DMS79 treated with DMSO at 0.1 percent for 48 hours (cell line): ENCODE data around the gene ARHGAP19.

Experiments
- DNase-seq: peaks from one replicate; lab custom pipeline; 2025; lab: John Stamatoyannopoulos, UW

ARHGAP19 gene

GRCh38 chr10:97192952-97193435 lies 99.4 kb downstream of the ARHGAP19 start:
- no peak for DNase-seq

DNA sequence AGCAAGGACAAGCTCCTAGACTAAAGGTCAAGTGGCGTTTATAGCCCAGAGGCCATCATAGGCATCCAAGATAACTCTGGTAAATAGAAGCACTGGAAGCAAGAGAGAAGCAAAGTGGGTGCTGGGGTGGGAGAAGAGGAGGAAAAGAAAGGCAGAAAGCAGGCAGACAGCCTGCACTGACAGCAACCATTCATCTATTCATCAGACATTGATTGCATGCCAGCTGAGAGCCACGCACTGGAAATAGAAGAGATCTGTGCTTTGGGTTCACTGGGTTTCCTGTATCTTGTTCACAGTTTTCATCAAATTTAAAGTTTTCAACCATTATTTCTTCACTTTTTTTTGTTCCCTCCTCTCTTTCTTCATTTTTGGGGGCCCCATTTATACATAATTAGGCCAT lies 102.0 kb downstream of the ARHGAP19 start:
- no peak for DNase-seq

DNA sequence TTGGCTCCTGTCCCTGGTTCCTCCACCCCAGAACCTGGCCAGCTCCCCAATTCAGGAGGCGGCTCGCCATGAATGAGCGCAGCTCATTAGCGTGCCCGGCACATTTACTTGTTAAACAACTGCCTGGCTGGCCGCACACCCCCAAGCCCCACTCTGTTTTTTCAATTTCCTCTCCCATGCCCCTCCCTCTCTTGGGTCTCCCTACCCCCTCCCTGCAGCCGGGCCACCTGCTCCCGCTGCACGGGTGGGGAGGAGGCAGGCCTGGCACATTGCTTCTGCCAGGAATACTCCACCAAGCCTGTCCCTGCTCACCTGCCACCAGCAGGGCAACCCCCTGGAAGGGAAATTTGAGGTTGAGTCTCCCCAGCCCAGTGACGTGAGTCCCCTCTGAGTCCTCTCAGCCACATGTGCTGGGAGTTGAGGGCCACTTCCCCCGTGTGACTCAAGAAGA lies 104.2 kb downstream of the ARHGAP19 start:
- peak; percentile 57 for DNase-seq

DNA sequence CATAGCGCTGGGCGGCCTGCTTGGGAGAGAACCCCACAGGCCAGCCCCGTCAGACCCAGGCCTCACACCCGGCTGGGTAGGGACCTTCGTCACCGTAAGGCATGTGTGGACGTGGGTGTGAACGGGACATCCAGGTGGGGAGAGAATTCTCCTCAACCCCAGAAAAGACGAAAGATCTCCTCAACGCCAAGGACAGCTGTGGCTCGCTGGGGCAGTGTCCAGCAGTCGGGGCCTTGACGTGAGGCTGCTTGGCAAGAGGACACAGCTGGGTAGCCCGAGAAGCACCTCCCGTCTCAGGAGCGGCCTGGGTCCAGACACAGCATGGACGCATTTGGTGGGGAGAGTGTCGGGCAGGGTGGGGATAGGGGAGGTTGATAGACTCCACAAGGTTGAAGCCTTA lies 105.5 kb downstream of the ARHGAP19 start:
- no peak for DNase-seq

DNA sequence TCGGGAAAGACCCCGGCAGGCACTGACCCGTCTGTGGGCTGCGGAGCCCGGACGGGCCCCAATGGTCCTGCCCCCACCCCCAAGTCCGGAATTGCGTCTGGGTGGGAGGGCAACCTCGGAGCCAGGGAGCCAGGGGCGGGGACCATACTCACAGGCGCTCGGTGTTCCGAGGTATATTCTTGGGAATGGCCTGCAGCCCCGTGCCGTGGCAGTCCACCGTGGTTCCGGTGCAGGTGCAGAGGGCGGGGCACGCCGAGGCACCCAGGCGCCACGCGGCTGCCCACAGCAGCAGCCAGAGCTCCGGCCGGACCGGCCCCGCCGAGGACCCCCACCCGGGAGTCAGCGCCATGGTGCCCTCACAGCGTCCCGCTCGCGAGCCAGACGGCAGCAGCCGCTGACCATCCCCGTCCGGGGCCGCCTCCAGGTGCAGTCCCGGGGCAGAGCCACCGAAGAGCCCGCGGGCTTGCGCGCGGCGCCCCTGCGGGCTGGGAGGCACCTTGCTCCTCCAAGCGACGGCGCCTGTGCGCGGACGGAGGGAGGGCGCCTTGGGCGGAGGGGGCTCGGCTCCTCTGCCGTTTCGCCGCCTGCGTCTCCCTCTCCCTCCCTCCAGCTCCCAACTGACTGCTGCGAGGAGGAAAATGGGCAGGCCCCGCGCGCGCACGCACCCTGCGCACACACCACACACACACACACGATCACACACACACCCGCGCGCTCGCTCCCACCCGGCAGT lies 106.9 kb downstream of the ARHGAP19 start, which contains the start of gene SLIT1:
SLIT1 (minus strand) TSS at position 634 of the 733 bp plus-strand sequence; CDS start at position 349, 285 bp downstream.
- DNase-seq = no peak

DNA sequence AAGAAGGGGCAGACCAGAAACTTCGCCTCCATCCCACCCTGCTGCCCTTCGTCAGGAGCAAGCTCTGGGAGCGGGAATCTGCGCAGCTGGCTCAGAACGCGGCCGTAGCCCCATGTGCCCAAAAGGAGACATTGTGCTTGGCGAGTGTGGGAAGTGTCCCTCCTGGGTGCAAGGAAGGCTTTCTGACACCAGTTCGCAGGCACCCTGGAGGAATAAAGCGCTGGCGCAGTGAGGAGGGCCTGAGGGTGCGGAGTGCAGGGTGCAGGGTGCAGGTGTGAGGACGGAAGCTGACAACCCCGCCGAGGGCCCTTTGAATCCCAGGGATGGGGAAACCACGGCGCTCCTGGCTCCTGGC lies 107.5 kb downstream of the ARHGAP19 start:
- no peak for DNase-seq

GRCh38 chr10:97183314-97183713 lies 109.1 kb downstream of the ARHGAP19 start:
- DNase-seq = no peak

- DNase-seq = no peak
Measured at GRCh38 chr10:97182288-97182990, 110.0 kb downstream of the ARHGAP19 start.

DNA sequence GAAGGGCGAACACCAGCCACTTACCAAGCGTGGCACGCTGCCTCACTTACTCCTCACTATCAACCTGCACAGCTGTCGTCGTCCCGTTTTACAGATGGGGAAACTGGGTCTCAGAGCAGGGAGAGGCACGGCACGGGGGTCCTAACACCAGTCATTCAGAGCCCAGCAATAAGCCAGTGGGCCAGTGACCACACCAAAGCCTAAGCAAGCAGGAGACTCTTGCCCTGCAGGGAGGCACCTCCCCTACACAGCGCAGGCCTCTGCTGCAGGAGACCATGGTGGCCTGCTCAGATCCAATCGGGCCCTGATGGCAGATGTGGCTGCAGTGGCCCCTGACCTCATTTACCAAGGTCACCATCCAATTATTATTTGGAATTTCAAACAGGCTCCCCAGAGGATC lies 111.5 kb downstream of the ARHGAP19 start:
- DNase-seq = no peak

- DNase-seq = no peak
Measured at GRCh38 chr10:97180363-97180755, 112.1 kb downstream of the ARHGAP19 start.

- DNase-seq = peak; percentile 28
Measured at GRCh38 chr10:97179731-97180362, 112.6 kb downstream of the ARHGAP19 start.

GRCh38 chr10:97179311-97179710 lies 113.1 kb downstream of the ARHGAP19 start:
- DNase-seq = peak; percentile 15

- no peak for DNase-seq
Measured at GRCh38 chr10:97178074-97178473, 114.4 kb downstream of the ARHGAP19 start.

GRCh38 chr10:97176226-97176625 lies 116.2 kb downstream of the ARHGAP19 start:
- no peak for DNase-seq

DNA sequence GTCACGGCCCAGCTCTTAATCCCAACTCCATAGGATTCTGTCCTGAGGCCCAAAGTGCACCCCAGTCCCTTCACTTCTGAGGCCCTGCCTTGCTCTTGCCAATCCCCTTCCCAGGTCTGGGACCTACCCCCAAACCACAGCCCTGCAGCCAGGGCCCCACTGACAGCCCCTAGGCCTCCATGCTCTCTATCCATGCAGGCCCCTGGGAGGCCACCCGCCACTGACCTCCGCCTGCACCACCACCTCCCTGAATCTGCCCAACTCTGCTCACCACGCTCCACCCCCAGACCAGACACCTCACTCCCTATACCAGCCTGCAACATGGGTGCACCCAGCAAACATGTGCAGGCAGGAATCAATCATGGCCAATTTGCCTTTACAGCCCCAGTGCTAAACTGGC lies 116.9 kb downstream of the ARHGAP19 start:
- no peak for DNase-seq

DNA sequence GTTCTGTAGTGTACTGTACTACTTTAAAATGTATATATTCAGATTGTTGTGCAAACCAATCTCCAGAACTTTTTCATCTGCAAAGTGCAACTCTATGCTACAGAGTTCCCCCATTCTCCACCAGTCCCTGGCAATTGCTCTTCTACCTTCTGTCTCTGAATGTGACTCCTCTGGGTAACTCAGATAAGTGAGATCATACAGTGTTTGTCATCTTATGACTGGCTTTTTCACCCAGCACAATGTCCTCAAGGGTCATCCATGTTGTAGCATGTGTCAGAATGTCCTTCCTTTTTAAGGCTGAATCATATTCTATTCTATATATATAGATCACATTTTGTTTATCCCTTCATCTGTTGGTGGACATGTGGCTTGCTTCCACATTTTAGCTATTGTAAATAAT lies 117.5 kb downstream of the ARHGAP19 start:
- DNase-seq = no peak

- no peak for DNase-seq
Measured at GRCh38 chr10:97174276-97174775, 118.1 kb downstream of the ARHGAP19 start.

GRCh38 chr10:97173036-97173435 lies 119.4 kb downstream of the ARHGAP19 start:
- no peak for DNase-seq
